Stimulated activated CD8-positive, alpha-beta memory T cell treated with anti-CD3 and anti-CD28 coated beads, Interleukin-12 subunit alpha, Interleukin-12 subunit beta, amount 100 ng/mL, for 24 hours (primary cell): ENCODE data around the gene SPINK7.

Experiments
- DNase-seq: peaks from one replicate; pipeline ENCODE4 v3.0.0-alpha.2; 2020; ENCODE audit errors: extremely low read depth

The SPINK7 gene

DNA sequence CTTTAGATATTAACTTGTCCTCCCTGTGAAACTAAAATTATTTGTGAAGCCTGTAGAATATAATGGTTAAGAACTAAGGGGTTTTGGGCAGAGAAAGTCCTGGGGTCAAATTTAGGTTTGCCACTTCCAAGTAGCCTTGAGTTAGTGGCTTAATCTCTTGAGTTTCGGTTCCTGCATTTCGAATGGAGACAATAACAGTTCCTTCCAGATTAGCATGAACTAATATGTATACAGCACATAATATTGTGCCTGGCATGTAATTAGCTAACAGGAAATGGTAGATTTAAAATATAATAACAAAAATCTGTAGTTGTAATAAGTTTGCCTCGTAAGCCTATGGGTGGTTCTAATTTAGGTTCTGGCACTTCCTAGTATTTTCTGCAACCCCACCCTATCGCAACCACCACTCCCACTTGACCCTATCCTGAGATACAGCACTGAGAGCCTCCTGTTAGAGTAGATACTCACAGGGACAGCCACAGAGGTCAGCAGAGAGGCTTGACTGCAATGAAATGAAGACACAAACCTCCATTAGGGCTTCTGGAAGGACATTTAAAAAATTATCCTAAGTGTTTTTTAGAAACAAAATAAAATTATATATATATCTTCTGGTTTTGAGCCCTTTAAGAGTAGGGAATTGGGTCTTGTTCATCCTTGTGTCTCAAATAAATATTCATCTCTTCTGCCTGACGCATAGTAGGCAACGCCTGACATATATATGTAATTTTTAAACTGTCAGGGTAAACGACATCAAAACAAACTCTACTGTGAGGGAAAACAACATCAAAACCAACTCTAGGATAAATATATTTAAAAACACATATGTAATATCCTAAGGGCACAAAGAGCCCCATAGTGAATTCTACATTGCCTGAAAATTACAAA, 31.6 kb downstream of the SPINK7 start:
- no peak for DNase-seq

DNA sequence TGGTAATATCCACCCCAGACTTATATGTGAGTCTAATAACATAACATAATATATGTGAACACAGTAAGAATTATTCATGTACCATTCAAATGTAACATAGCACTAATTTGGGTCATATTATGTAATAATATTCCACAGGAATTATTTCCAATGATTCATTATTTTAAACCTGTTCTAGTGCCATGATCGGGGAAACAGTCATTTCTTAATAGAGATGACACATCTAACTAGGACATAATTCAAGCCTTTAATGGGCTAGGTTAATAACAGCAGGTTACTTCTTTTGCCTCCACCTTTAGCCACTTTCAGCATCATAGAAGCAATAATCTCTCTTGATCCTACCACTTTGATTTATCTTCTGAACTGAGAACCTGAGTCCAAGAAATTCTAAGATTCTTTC, 35.5 kb downstream of the SPINK7 start:
- DNase-seq, result no peak

DNA sequence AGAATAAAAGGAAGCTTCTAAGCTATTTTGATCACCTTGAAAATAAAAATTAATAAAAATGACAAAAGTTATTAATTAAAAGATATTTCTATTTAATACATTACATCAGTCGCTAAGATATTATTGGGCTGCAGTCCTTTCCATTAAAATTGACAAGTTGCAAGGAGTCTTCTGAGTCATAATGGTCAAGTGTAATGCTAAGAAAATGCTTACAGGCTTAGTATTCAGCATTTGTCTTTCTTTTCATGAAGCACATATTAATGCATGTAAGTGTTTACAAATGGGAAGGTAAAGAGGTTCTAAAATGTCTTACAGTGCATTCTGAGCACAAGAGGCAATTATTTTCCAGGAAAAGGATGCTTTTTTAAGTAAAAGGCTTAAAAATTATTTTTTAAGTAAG, 40.5 kb downstream of the SPINK7 start:
- DNase-seq, result no peak

DNA sequence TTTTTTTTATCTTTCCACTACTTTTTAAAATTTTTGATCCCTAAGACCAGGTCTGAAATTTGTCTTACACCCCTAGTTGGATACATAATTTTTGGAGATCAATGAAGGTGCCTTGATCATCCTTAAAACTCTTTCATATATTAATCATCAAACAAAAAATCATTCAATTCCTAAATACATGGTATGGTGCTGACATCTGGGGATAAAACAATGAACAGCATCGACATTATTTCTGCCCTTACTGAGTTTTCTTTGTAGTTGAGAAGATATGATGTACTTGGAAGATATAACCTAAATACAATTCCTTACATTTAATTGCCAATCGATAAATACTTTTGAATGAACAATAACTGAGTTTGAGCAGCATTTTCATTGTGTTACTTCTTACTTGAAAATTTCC, 41.4 kb downstream of the SPINK7 start:
- DNase-seq, result no peak

DNA sequence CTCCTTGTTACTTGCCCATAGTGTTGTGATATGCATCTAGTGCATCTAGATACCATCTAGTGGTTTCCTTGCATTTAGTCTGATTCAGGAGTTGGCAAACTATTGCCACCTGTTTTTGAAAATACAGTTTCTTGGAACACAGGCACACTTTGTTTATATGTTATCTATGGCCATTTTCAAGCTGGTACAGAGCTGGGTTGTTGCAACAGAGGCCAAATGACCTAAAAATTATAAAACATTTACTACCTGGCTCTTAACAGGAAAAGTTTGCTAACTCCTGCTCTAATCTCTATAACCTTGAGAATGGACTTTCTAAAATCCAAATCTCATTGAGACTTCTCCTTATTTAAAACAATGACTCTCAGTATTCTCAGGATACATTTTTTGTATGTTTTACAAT, 52.1 kb downstream of the SPINK7 start:
- no peak for DNase-seq
